GM10248 (cell line): ENCODE measurements around the gene SCGN.

Experiments
- CTCF ChIA-PET: fragments of 300-600 bp; sonication (Branson Sonifier 250); formaldehyde crosslinking; extraction: SDS; loops from one replicate; lab custom pipeline; 2021; ENCODE audit warnings: antibody characterized with exemption; lab: Yijun Ruan, JAX
- POLR2A ChIA-PET: fragments of 350-650 bp; sonication (Branson Sonifier 250); formaldehyde crosslinking; extraction: SDS; loops from one replicate; lab custom pipeline; 2020; ENCODE audit warnings: antibody characterized with exemption; lab: Yijun Ruan, JAX
- DNase-seq: peaks from one replicate; pipeline ENCODE4 v3.0.0; 2012; ENCODE audit errors: extremely low spot score
- TF ChIP-seq, protein P1 (sequence below): IDR thresholded peaks from 2 replicates; pipeline ENCODE4 v1.5.1; 2012; ENCODE audit warnings: mild to moderate bottlenecking, low read depth; ENCODE audit errors: extremely low read depth, missing control alignments, control extremely low read depth

SCGN gene

DNA sequence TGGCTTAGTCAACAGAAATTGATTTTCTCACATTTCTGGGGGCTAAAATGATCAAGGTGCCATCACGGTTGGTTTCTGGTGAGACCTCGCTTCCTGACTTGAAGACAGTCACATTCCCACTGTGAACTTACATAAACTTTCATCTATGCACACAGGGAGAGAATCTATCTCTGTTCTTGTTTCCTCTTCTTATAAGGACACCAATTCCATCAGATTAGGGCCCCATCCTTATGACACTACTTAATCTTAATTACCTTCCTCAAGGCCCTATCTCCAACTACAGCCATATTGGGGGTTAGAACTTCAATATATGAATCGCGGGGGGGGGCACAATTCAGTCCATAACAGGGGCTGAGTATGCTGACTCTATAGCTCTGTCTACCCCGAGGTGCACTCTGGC is 10.6 kb upstream of the SCGN start:
- no peak for DNase-seq
- ChIA-PET POLR2A (no interaction called here), CTCF (interaction anchor here (1.5 kb wide), 1 partner anchor 85 kb away, joined by 3 read pairs; no protein-coding TSS in a partner anchor)
- TF ChIP-seq, protein P1, sequence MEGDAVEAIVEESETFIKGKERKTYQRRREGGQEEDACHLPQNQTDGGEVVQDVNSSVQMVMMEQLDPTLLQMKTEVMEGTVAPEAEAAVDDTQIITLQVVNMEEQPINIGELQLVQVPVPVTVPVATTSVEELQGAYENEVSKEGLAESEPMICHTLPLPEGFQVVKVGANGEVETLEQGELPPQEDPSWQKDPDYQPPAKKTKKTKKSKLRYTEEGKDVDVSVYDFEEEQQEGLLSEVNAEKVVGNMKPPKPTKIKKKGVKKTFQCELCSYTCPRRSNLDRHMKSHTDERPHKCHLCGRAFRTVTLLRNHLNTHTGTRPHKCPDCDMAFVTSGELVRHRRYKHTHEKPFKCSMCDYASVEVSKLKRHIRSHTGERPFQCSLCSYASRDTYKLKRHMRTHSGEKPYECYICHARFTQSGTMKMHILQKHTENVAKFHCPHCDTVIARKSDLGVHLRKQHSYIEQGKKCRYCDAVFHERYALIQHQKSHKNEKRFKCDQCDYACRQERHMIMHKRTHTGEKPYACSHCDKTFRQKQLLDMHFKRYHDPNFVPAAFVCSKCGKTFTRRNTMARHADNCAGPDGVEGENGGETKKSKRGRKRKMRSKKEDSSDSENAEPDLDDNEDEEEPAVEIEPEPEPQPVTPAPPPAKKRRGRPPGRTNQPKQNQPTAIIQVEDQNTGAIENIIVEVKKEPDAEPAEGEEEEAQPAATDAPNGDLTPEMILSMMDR = no peak

GRCh38 chr6:25641940-25642666 is 9.9 kb upstream of the SCGN start:
- no peak for DNase-seq
- TF ChIP-seq, protein P1 = no peak
- ChIA-PET CTCF (interaction anchor here (1.5 kb wide), 1 partner anchor 86 kb away, joined by 3 read pairs; no protein-coding TSS in a partner anchor), POLR2A (no interaction called here)

DNA sequence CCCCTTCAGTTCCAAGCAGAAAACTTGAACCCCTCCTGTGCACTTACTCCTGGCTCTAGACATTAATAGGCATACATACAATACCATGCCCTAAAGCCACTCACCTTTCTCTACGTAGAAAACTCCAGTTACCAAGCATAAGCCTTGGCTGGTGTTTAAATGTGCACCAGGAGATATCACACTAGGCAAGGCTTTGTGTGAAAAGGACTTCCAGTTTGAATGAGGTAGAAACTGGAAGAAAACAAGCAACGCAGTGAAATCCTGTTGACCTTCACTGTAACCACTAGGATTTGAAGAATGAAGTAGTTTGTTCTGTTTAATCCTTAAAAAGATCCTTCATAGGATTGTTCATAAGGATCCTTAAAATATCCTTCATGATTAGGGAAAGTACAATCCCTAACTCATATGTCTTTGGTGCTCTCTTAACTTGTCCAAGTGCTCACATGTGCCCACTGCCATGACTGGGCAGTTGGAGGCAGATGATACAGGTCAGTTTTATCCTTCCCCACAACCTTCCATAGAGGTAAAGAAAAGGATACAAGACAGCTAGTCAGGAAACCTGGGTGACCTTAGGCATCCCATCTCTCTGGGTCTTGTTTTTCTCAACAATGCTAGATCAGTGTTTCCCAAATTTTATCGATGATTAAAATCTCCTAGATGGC is 9.2 kb upstream of the SCGN start:
- ChIA-PET CTCF (no interaction called here), POLR2A (no interaction called here)
- DNase-seq = no peak
- TF ChIP-seq, protein P1 = no peak

GRCh38 chr6:25645916-25646315 is 6.1 kb upstream of the SCGN start:
- ChIA-PET CTCF (no interaction called here), POLR2A (no interaction called here)
- TF ChIP-seq, protein P1 = no peak
- no peak for DNase-seq

DNA sequence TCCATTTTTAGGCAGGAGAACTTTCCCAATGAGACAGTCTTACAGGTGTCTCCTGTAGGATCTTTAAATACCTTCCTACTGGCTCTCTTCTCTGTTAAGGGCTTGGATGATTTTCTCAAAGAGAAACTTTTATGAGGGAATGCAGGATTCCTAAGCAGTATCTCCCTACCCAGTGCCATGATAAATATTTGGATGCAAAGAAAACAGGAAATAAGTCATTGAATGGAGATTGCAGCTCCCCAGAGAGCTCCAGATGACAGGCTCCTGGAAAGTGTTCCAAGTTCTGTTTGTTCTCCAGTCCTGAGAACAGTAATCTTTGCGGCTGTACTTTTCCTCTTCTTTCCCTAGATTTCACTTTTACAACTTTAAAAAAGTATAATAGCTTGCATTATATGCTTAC is 2.4 kb upstream of the SCGN start:
- TF ChIP-seq, protein P1 = no peak
- DNase-seq = no peak
- ChIA-PET CTCF (interaction anchor here (1.6 kb wide), 1 partner anchor 12 kb away, joined by 3 read pairs; no protein-coding TSS in a partner anchor), POLR2A (no interaction called here)

GRCh38 chr6:25655723-25656122 is 3.7 kb downstream of the SCGN start:
- CTCF ChIA-PET = no interaction called here
- POLR2A ChIA-PET = no interaction called here

More at GRCh38 chr6:25655723-25656122, 3.7 kb downstream of the SCGN start:
- no peak for DNase-seq
- TF ChIP-seq, protein P1 = no peak
